GM18502 (cell line): ENCODE results near the gene LRSAM1.

Source experiments
- ATAC-seq: cut with Tn5 transposase; IDR thresholded peaks from one replicate; pipeline ENCODE4 v1.9.1; 2021; ENCODE audit warnings: mild to moderate bottlenecking; ENCODE audit not compliant: unreplicated experiment, poor library complexity

Gene LRSAM1

GRCh38 chr9:127494304-127494702, 43.0 kb downstream of the LRSAM1 start:
- no peak for ATAC-seq

DNA sequence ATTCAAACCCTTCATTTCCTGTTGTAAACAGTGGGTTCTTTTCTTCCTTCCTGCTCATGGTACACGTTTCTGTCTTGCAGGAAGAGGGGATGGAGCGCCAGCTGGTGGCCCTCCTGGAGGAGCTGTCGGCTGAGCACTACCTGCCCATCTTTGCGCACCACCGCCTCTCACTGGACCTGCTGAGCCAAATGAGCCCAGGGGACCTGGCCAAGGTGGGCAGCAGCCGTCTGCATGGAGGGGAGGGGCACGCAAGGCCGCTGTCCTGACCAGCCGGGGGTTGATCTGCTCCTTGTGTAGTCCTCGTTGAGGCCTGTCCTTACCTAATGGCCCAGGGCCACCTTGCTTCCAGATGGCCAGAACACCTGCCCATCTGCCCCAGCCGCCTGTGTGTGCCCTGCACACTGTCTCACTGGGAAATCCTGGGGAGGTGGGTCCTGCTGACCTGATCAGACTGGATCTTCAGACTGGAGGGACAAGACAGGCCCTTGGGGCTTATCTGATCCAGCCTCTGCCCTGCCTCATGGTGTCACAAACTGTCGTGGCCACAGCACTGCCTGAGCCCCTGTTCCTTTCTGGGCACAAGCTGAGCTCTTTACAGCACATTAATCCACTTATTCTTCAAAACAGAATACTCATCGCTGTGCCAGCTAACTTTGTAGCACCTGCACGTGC, 44.7 kb downstream of the LRSAM1 start:
- ATAC-seq = no peak

DNA sequence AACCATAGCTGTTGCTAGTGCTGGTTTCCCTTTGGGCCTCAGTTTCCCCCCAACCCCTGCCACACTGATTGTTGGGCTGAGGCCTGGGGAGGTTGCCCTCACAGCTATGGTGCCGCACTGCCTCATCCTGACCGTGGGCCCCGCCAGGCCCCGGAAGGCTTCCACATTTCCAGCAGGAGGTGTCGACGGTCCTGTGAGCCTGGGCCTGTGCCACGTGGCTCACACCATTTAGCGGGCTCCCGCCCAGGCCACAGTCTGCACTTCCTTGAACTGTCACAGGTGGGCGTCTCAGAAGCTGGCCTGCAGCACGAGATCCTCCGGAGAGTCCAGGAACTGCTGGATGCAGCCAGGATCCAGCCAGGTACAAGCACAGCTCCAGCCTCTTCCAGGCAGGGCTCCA, 45.7 kb downstream of the LRSAM1 start:
- ATAC-seq = no peak

DNA sequence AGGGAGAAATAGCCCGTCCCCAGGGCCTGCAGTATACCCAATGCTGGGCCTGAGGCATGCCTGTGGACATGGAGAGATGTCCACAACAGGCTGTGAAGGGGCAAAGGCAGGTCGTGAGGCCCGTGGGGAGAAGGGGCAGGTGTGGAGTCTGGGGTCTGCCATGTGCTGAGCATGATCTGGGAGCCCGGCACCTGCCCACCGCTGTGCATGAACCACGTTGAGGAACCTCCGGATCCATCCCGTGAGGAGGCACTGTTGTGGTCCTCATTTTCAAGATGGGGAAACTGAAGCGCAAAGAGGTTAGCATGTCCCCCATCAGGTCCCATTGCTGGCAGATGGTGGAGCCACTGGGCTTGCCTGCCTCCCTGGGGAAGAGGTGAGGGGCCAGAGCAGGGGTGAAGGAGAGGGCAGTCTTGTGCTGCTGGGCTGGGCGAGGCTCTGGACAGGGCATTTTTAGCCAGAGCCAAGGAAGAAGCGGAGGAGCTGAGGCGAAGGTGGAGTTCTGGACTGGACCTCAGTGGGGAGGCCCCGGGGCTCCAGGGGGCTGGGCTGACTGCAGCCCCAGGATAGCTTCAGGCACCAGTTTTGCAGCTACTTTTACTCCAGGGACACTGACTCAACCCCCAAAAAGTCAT, 46.5 kb downstream of the LRSAM1 start:
- ATAC-seq = no peak

GRCh38 chr9:127498298-127498697, 47.0 kb downstream of the LRSAM1 start:
- ATAC-seq = no peak

GRCh38 chr9:127500399-127500798, 49.1 kb downstream of the LRSAM1 start:
- ATAC-seq = no peak

GRCh38 chr9:127500862-127501261, 49.6 kb downstream of the LRSAM1 start:
- ATAC-seq = no peak

GRCh38 chr9:127501821-127502343, 50.6 kb downstream of the LRSAM1 start:
- no peak for ATAC-seq

GRCh38 chr9:127502706-127503378, 51.5 kb downstream of the LRSAM1 start:
- ATAC-seq = no peak

DNA sequence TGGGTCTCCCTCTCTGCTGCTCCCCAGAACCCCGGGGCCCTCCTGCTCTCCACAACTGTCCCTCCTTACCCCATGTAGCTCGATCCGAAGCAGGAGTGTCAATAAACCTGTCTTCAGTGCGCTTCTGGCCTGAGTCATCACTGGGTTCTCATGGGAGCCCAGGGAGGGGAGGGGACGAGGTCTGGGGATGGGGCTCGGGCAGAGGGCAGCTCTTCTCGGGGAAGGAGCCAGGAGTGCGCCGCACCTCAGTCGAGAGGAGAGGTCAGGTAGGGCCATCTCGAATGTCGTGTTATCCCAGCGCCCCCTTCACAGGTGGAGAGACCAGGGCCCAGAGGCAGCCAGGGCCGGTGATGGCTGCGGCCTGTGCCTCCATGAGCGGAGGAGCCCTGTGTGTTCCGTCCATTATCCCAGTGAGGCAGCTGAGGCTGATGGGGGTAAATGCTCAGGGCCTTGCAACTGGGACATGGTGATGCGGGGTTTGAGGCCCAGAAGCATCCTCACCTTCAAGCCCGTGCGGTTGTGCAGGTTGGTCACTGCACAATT, 52.1 kb downstream of the LRSAM1 start:
- ATAC-seq = no peak

GRCh38 chr9:127503947-127504886, 52.9 kb downstream of the LRSAM1 start:
- ATAC-seq = no peak

DNA sequence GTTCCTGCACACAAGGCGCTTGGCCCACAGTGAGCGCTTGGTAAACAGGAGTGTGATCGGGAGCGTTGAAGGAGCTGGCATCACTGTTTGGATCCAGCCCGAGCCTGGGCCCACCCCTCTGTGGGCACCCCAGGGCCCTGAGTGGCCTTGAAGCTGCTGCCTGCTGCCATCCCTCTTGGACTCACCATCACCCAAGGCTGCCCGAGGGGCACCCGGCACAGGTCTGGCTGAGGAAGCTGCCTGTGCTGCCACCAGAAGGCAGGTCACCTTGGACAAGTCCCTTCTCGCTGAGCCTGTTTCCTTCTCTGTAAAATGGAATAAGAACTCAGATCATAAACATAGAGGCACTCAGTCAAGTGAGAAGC, 53.6 kb downstream of the LRSAM1 start:
- ATAC-seq = no peak

DNA sequence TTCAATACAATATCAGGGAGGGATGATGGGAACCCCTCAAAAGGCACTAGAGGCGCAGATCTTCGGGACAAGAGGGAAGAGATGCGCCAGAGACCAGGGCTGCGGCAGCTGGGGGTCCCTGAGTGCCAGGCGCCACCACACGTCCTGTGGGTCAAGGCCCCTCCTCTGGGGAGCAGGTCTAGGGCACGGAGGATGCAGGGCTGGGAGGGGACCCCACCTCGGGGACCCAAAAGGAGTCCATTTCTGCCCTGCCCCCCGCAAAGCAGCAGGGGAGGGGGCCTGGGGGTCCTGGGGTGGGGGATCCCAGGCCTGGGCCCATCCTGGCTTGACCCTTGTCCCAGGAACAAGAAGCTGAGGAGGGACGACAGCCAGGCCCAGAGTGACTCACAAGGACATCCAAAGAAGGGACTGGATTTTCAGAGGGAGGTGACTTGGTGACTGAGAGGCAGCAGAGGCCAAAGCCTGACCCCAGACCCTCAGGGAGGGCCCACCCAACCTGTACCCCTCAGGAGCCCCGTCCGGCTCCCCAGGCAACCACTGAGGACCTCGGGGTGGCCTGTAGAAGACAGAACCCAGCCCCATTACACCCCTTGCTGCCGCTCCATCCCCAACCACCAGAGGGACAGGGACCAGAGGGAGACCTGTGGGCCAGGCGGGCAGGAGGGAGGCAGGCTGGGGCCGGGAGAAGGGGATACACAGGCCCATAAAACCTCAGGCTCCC, 54.2 kb downstream of the LRSAM1 start:
- no peak for ATAC-seq

DNA sequence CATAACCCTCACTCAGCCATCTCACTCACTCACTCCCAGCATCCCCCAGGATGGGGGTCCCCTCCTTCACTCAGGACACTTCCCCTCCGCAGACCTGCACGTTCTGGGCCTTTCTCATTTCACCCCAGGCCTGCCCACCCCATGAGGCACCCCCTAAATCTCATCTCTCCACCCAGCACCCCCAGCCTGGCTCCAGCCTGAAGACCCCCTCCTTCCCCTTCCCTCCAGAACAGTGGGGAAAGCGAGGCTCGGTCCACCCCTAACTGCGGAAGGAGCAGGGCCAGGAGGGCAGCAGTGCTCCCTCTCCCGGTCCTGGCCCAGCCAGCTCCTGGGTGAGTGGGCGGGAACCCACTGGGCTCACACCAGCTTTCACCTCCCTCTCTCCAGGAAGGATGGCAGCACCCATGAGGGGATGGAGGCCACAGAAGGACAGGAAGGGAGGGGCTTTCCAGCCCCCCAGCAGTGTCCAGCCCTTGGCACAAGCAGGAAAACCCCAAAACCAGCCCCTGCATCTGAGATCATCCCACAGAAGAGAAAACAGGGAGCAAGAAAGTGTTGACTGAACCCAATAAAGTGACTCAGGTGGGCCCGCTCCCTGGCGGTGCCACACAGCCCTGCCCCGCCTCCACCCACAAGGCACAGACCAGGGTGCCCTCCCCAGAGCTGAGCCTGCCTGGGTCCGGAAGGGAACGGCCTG, 55.0 kb downstream of the LRSAM1 start:
- ATAC-seq = no peak

GRCh38 chr9:127506814-127507750, 55.8 kb downstream of the LRSAM1 start:
- no peak for ATAC-seq

- ATAC-seq = no peak
These were observed 56.7 kb downstream of the LRSAM1 start for GRCh38 chr9:127507751-127508648.

DNA sequence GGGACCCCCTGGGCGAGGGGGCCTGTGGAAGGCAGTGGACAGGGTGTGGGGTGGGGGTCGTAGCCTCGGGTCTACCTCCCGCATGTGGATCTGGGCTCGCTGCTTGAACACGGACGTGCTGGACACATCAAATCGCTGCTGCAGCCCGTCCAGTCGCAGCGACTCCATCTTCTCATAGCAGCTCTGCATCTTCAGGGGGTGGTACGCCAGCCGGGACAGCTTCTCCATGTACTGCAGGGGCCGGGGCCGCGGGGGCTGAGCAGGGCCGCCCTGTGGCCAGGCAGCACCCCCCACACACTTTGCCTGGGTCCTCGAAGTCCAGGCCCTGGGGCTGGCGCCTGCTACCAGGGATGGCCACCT, 57.6 kb downstream of the LRSAM1 start:
- no peak for ATAC-seq
